RCC 7860 (cell line): ENCODE measurements around the gene NGEF.
"Not testable (repeated sequence)": the region's sequence is repeated elsewhere in the genome, so short reads cannot be mapped to it uniquely, and the experiment has no call there.

Source experiments
- DNase-seq: peaks from one replicate; pipeline ENCODE4 v3.0.0-alpha.2; 2015; ENCODE audit warnings: low spot score
- FAIRE-seq: peaks from 2 replicates; lab custom pipeline; 2012; peaks lifted over from hg19 to GRCh38; lab: Jason Lieb, UNC

Gene NGEF

DNA sequence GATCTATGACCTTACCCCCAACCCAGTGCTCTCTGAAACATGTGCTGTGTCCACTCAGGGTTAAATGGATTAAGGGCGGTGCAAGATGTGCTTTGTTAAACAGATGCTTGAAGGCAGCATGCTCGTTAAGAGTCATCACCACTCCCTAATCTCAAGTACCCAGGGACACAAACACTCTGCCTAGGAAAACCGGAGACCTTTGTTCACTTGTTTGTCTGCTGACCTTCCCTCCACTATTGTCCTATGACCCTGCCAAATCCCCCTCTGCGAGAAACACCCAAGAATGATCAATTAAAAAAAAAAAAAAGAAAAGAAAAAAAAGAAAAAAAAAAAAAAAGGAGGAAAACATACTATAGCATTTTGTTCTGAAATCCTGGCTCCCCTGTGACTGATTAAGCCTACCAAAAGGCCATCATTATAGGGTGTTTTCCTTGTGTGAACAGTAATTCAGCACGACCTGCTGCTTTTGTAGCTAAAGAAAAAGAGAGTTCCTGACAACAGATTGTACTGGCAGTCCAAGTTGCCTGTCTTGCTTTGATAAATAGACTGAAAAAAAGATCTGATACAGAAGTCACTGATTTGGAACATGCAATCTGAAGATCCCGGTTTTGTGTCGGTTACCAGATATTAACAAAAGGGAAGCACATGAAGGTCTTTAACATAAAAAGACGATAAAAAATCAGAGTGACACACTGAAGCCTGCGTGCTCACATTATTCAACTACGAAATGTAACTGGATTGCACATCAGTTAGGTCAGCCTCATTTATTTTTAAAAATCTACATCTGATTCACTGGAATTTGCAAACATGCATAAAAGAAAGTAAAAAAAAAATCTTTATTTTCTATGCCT, 106.0 kb downstream of the NGEF start:
- FAIRE-seq, DNase-seq: not testable (repeated sequence)

DNA sequence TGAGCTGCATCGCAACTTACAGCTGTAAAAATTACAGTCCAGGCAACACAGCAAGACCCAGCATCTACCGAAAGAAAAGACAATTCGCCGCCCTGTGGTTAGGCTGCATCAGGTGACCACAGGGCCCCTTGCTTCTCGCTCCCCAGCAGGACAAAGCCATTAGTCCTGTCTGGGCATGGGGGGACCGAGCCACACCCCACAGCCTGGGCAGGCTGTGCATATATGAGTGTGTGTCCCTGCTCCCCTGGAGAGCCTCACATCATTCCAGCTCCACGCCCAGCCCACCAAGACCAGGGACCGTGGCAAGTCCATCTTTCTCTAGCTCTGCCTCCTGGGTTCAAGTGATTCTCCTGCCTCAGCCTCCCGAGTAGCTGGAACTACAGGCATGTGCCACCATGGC, 109.1 kb downstream of the NGEF start:
- FAIRE-seq (no peak), DNase-seq (no peak)

DNA sequence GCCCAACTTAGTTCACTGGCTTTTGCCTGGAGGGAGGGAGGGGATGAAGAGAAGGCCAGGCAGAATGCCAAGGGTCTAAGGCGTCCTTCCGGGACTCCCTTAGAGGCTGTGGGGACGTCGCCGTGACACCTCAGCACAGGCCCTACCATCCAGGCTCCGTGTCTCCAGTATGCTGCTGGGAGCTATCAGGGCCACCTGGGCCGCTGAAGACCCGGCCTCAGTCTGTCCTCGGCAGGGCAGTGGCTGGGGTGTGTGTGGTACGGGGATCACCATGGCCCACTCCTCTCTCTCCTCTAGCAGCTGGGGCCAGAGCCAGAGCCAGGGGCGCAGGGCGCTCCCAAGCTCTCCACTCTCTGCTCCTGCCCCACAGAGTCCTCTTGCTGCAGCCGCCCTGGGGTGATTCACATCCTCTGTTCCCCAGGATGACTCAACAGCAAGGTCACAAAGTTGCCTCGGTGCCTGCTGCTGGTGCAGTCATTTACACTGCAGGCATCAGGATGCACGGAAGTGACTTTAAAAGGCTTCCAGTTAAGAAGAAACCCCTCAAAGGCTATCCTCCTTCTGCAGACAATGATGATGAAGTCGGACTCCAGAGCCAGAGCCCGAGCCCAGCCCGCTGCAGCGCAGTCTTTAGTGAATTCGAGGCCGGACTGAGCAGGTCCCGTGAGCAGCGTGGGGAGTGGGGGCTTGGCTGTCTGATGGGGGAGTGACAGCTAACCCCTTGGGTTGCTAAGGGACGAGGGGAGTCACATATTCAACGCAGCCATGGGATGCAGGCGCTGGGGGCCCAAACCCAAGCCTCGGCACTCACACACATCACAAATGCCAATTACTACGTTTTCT, 111.1 kb downstream of the NGEF start:
- DNase-seq = peak; percentile 85
- peak; percentile 86 for FAIRE-seq

DNA sequence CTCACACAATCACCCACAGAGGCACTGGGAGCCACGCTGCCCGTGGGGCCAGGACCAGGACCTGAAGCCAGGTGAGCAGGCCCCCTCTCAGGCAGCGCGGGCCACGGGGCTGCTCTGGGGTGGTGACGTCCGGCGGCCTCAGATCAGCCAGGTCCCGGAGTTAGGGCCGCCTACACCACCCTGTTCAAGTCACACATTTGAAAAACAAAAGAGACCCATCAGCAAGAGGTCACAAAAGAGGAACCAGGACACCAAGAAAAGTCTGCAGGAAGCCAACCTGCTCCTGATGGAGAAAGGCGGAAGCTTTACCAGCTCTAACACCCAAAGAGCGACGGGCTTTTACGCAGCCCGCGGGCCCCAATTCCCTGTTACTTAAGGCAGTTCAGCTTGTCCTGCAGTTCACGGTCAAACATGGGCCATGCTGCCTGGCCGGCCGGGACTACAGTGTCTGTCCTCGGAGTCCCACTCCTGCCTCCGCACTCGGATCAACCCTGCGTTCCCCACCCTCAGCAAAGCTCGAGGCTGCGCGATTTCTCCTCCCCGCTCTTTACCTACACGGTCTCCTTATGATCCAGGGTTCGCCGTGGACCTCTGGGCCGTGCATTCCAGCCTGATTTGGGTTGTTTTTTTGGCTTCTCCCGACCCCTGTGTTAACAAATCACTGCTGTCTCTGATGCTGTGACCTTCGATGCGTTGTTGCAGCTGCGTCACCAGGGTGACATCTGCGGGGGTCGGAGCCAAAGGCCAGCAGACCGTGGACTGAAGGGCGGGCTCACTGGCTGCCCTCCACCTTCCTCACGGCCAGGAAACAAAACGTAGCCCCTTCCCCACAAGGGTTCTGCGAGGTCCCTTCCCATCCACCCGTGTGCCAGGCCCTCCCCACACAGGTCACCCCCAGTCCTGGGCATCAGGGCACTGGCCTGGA, 112.0 kb downstream of the NGEF start:
- FAIRE-seq (no peak), DNase-seq (no peak)

DNA sequence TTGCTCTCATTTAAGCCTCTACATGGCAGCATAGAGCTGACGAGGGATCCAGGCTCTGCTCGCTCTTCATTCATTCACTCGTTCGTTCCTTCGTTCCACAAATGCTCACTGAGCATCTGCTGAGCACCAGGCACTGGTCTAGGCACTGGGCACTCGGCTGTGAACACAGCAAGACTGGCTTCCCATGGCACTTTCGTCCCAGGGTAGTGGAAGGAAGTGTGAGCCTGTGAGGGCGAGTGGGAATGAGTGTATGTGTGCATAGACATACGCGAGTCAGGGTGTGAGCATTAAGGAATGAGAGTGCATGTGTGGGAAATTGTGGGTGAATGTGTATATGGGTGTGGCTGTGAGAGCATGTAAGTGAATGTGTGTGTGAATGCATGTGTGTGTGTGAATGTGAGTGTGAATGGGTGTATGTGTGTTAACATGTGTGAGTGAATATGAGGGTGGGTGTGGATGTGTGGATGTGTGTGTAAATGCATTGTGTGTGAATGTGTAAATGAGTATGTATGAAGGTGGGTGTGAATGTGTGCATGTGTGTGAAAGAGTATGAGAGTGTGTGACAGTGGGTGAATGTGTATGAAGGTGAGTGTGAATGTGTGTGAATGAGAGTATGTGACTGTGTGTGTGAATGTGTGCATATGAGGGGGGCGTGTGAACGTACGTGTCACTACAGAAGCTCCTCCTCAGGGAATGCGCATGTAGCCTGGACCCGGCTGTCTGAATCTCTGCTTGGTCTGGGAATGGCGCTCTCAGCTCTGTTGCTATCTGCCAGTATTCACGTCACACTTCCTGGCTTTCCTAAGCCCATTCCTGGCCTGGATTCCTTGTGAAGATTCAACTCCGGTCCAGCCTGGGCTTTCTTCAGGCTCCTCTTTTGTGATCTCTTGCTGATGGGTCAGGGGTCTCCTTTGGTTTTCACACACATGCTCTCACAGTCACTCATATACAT, 114.2 kb downstream of the NGEF start:
- FAIRE-seq = no peak

DNA sequence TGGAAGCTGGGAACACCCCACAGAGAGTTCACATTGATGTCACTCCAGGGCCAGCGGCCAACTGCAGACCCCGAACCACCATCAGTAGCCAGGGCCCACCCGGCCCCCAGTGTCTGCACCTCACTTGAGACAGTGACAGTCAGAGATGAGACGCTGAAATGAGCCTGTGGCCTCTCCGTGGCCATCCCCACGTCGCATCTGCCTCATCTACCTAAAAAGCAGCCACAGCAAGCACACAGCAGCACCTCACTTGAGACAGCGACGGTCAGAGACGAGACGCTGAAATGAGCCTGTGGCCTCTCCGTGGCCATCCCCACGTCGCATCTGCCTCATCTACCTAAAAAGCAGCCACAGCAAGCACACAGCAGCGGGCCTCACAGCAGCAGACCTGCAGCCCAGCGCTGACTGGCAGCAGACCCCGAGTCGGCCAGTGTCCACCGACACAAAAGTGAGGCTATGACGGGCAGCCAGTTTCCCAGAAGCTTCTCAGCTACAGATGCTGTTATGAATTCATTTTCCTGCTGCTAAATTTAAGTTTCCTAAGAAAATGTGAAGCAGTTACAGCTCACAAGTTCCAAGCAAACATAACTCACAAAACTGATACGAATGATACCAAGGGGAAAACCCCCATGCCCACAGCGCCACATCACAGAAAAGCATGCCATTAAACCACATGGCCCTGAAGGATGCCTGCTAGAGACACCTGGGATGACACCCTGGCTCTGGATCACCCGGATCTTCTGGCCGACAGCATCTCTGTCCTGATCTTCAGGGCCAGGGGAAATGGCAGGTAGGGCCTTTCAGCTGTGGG, 115.3 kb downstream of the NGEF start:
- DNase-seq = no peak
- FAIRE-seq = no peak

More for the DNA sequence above, 114.2 kb downstream of the NGEF start:
- no peak for DNase-seq

DNA sequence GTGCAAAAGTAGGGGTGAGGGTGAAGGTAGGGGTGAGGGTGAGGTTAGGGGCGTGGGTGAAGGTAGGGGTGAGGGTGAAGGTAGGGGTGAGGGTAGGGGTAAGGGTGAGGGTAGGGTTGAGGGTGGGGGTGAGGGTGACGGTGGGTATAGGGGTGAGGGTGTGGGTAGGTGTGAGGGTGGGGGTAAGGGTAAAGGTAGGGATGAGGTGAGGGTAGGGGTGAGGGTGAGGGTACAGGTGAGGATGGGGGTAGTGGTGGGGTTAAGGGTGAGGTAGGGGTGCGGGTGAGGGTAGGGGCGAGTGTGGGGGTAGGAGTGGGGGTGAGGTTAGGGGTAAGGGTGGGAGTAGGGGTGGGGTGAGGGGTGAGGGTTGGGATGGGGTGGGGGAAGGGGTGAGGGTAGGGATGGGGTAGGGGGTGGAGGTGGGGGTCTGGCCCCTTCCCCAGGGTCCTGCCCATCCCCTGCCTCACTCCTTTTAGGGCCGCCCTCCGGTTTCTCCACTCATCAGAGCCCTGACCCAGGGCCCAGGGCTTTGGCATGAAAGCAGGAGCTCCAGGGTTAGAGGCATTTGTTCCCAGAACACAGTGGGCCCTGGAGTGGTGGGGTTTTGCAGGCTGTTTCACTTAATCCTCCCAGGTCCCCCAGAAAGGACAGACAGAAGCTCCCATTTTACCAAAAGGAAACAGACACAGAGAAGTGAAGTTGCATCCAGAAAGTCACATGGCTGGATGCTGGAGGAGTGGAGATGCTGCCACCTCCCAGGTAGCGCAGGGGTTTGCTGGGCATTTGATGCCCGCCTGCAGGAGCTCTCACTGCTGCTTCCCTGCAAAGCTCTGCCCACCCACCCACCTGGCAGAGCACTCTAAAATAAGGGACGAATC, 116.1 kb downstream of the NGEF start:
- FAIRE-seq = no peak
- no peak for DNase-seq

DNA sequence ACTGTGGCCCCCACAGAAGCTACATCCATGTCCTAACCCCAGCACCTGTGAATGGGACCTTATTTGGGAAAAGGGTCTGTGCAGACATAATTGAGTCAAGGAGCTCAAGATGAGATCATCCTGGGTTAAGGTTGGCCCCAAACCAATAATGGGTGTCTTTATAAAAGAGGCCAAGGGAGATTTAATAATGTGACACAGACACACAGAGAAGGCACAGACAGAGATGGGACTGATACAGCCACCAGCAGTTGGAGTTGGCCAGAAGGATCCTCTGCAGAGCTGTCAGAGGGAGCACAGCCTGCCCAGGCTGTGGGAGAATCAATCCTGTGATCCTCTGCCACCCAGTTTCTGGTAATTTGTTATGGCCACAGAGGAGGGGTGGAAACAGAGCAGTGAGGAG, 116.9 kb downstream of the NGEF start:
- DNase-seq (no peak), FAIRE-seq (no peak)

DNA sequence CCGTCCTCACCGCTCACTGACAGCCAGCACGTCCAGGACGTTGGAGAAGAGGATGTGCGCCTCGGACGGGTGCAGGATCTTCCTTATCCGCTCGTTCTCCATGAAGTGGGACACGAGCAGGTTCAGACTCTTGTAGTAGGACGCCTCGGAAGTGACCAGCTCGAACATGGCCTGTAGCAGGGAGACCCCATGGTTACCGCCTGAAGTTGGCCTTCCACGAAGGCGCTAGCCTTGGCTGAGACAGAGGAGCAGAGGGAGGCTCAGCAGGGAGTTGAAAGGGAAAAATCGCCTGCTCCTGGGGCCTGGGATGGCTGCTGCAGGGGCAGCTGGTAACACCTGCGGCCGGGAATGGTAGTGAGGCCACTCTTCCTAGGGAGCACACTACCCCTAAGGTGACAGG, 118.3 kb downstream of the NGEF start:
- no peak for FAIRE-seq
- DNase-seq = no peak

DNA sequence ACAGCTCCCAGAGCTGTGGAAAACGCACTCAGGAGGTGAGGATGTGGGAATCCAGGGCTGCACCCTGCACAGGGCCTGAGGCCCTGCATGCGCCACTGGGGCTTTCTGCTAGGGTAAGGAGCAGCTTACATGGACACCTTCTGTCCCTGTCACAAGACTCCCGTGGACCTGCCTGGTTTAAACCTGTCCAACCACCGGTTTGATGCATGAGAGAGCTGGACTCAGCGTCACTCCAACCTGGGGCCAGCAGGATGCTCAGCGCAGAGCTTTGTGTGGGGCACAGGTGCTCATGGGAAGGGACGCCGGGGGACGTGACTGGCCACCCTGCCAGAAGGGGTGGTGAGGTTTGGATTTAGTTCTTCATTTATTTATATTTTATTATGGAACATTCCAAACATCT, 118.8 kb downstream of the NGEF start:
- FAIRE-seq (no peak), DNase-seq (no peak)

DNA sequence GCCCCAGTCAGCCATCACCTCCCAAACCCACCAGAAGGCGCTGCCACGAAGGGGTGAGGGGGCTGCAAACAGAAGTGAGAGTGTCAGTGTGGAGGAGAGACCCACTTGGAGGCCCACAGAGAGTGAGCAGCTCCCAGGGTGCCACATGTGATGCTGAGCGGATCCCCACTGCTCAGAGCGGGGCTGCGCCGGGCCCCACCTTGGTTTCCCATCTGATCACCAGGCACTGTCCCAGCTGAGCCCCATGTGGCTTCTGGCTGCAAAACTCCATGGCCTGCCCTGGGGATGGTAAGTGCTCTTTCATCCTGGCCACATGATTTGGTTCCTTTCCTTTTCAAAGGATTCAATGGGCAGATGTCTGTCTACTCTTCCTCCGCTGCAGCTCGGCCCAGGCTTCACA, 119.2 kb downstream of the NGEF start:
- DNase-seq = no peak
- no peak for FAIRE-seq

DNA sequence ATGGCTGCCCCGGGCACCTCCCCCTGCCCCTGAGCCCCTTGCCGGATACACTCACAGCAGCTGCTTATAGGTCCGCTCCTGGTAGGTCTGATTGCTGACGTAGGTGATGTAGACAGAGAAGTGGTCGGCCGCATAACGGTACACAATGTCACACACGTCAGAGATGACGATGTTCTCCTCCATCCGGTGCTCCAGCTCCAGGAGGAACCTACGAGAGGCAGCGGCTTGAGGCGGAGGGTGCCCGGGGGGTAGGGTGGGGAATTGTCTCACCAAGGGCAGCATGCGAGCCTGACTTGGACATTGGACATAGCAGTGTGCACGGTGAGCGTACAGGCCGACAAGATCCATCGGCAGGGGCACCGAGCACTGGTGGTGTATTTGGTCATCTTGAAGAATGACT, 120.2 kb downstream of the NGEF start:
- no peak for DNase-seq
- no peak for FAIRE-seq

DNA sequence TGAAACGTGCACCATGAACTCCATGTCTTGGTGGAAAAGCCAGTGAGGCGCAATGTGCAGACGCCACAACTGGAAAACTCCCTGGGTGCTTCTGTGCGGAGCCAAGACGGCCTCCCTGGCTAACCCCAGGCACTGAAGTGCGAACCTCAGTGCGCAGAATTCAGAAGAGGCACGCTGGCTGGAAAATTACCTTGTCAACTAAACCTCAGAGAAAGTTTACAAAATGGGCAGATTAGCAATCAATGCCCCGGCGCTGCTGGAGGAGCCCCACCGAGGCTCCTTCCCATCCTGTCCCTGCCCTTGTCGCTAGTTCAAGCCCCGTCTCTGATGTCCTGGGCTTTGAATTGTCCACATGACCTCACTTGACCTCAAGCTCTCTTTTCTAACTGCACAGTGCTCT, 120.8 kb downstream of the NGEF start:
- DNase-seq (no peak), FAIRE-seq (no peak)

DNA sequence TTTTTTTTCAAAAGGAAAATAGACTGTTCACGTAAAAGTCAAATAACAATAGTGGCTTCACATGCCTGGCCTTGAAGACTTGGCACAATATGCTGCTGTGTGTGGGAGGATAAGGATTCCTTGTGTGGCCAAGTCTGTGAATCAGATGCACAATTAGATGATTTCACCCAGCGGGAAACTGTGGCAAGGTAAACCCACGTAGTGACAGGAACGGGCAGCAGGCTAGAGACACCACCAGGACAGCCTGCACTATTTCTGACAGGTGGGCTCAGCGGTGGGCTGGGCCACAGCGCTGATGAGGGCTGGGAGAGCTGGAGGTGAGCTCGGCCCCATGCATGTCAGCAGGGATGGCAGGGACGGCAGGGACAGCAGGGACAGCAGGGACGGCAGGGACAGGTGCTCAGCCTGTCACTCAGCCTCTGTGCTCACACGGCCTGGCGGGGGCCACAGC, 121.4 kb downstream of the NGEF start:
- FAIRE-seq (peak; percentile 57), DNase-seq (peak; percentile 77)

DNA sequence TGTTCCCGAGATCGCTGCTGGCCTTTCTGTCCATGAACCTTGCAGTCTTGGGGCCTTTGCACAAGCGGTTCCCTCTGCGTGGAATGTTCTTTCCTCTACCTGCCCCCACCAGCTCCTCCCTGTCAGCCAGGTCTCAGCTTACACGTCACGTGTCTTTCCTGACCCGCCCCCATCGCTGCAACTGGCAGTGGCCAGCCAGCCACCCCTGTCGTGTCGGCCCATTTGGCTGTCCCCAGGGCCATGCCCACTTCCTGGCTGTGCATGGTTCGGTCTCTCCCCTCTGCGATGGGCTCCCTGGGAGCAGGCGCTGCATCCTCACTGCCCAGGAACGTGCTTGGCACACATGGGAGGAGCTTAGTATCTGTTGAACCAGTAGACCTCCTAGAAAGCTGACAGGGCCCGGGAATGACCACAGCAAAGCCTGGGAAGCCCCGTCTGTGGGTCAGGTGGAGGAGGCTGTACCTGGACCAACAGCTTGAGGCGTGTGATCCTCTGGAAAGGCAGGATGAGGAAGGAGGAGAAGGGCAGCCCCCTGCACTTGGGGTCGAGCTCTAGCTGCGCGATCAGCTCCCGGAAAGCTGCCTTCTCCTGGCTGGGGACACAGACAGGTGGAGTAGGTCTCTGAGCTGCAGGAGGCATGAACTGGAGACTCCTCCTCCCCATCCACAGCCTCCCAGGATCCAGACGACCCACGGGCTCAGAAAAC, 122.0 kb downstream of the NGEF start:
- peak; percentile 74 for FAIRE-seq
- DNase-seq = peak; percentile 90

DNA sequence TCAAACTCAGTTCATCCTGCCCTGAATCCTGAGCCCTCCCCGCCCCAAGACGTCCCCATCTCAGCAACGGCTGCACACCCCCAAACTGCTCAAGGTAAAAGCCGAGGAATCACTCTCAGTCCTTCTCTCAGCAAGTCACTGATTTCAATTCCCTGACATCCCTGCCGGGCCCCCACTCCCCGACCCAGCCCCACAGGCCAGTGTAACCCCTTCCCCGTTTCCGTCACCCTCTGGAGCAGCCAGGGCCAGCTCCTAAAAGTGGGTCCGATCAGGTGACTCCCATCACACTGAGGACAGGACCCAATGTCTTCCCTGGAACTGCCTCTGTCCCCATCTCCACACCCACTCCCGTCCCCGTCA, 122.5 kb downstream of the NGEF start:
- DNase-seq = no peak
- no peak for FAIRE-seq

DNA sequence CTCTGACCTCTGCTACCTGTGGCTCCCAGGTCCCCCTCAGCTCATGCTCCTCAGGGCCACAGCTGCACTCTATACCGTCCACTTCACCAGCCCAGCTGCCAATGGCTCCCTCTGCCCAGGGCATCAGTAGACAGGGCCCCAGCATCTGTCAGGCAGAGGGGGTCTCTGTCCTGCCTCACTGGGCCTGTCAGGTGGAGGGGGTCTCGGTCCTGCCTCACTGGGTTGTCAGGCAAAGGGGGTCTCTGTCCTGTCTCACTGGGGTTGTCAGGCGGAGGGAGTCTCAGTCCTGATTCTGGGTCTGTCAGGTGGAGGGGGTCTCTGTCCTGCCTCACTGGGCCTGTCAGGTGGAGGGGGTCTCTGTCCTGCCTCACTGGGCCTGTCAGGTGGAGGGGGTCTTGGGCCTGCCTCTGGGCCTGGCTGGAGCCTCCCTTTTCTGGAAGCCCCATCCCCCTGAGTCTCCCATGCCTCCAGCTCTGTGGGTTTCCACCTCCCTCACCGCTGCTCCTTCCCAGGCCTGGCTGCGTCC, 123.1 kb downstream of the NGEF start:
- no peak for FAIRE-seq
- no peak for DNase-seq
